Nephron progenitor cell (in vitro differentiated cells): ENCODE results near the gene POU3F1.

Experiments
- DNase-seq: peaks from one replicate; pipeline ENCODE4 v3.0.0; 2021
- H3K27ac Mint-ChIP-seq: 2 replicates; pipeline ENCODE4 v1.8.0; 2021; ENCODE audit warnings: mild to moderate bottlenecking, moderate library complexity, mixed read lengths
- H3K27me3 Mint-ChIP-seq: 2 replicates; pipeline ENCODE4 v1.8.0; 2021; ENCODE audit warnings: mild to moderate bottlenecking, low read depth, mixed read lengths; ENCODE audit not compliant: poor library complexity
- H3K36me3 Mint-ChIP-seq: 2 replicates; pipeline ENCODE4 v1.8.0; 2021; ENCODE audit warnings: low read depth, mixed read lengths
- H3K4me1 Mint-ChIP-seq: 2 replicates; pipeline ENCODE4 v1.8.0; 2021; ENCODE audit warnings: mixed read lengths
- H3K4me3 Mint-ChIP-seq: 2 replicates; pipeline ENCODE4 v1.8.0; 2021; ENCODE audit warnings: mild to moderate bottlenecking, moderate library complexity, mixed read lengths
- H3K9me3 Mint-ChIP-seq: 2 replicates; pipeline ENCODE4 v1.8.0; 2021; ENCODE audit warnings: mild to moderate bottlenecking, moderate library complexity, mixed read lengths
- CTCF ChIP-seq: fragments of 200-600 bp; sonication (generic); IDR thresholded peaks from 2 replicates; pipeline ENCODE4 v1.5.0; 2021; ENCODE audit warnings: antibody characterized with exemption

Gene POU3F1

GRCh38 chr1:38046333-38046883 is at the start of gene POU3F1:
TSS of gene POU3F1 (minus strand) at chr1:38046793. CDS start at chr1:38046743, 50 bp downstream.
- no peak within 1 kb of the TSS for H3K27ac Mint-ChIP-seq
- H3K36me3 Mint-ChIP-seq: no peaks in the 10 kb centered on the region
- H3K27me3 Mint-ChIP-seq: peaks cover 90% of the 10 kb centered on the region
- no peak for TF ChIP-seq CTCF
- peak within 1 kb of the TSS; percentile 76 for H3K4me3 Mint-ChIP-seq
- peaks cover 43% of the 10 kb centered on the region for H3K4me1 Mint-ChIP-seq
- DNase-seq: no peak
- H3K9me3 Mint-ChIP-seq: no peaks in the 10 kb centered on the region

- no peaks in the 10 kb centered on the region for H3K36me3 Mint-ChIP-seq
Observed at GRCh38 chr1:38095454-38095931, 48.9 kb upstream of the POU3F1 start.

GRCh38 chr1:38094711-38095290 is 48.2 kb upstream of the POU3F1 start:
- TF ChIP-seq CTCF: no peak
- no peak overlapping the region for H3K27ac Mint-ChIP-seq
- H3K27me3 Mint-ChIP-seq: peaks cover 43% of the 10 kb centered on the region
- H3K4me3 Mint-ChIP-seq: no peak overlapping the region
- peaks cover 15% of the 10 kb centered on the region for H3K4me1 Mint-ChIP-seq
- no peaks in the 10 kb centered on the region for H3K36me3 Mint-ChIP-seq
- DNase-seq: no peak
- H3K9me3 Mint-ChIP-seq: no peaks in the 10 kb centered on the region

More at GRCh38 chr1:38095454-38095931, 48.9 kb upstream of the POU3F1 start:
- DNase-seq: no peak
- H3K4me3 Mint-ChIP-seq: no peak overlapping the region
- no peaks in the 10 kb centered on the region for H3K9me3 Mint-ChIP-seq
- peaks cover 15% of the 10 kb centered on the region for H3K4me1 Mint-ChIP-seq
- no peak for TF ChIP-seq CTCF
- H3K27me3 Mint-ChIP-seq: peaks cover 47% of the 10 kb centered on the region
- H3K27ac Mint-ChIP-seq: no peak overlapping the region

GRCh38 chr1:38093569-38094520 is 47.3 kb upstream of the POU3F1 start:
- no peak for DNase-seq
- Mint-ChIP-seq H3K4me3 (no peak overlapping the region), H3K4me1 (peaks cover 15% of the 10 kb centered on the region), H3K9me3 (no peaks in the 10 kb centered on the region), H3K27me3 (peaks cover 39% of the 10 kb centered on the region), H3K27ac (no peak overlapping the region), H3K36me3 (no peaks in the 10 kb centered on the region)
- no peak for TF ChIP-seq CTCF

- no peak overlapping the region for H3K27ac Mint-ChIP-seq
- no peaks in the 10 kb centered on the region for H3K36me3 Mint-ChIP-seq
- DNase-seq: no peak
- H3K27me3 Mint-ChIP-seq: peaks cover 34% of the 10 kb centered on the region
- H3K9me3 Mint-ChIP-seq: no peaks in the 10 kb centered on the region
- no peak overlapping the region for H3K4me3 Mint-ChIP-seq
- peaks cover 11% of the 10 kb centered on the region for H3K4me1 Mint-ChIP-seq
- TF ChIP-seq CTCF: no peak
Observed at GRCh38 chr1:38092256-38092655, 45.7 kb upstream of the POU3F1 start.
